Activated CD4-positive, CD25-positive, alpha-beta regulatory T cell treated with anti-CD3 and anti-CD28 coated beads, Interleukin-2, amount 50 U/mL, for 16 hours (primary cell): Measurements from ENCODE around the gene LSM11.

Source experiments
- DNase-seq: peaks from one replicate; pipeline ENCODE4 v3.0.0-alpha.2; 2020; ENCODE audit warnings: low read depth, low spot score

The LSM11 gene

GRCh38 chr5:157772127-157772526 lies 28.6 kb downstream of the LSM11 start:
- DNase-seq = no peak

- DNase-seq = no peak
These were observed 34.8 kb downstream of the LSM11 start for GRCh38 chr5:157778121-157778805.

- no peak for DNase-seq
These were observed 35.7 kb downstream of the LSM11 start for GRCh38 chr5:157779221-157779620.

- DNase-seq = no peak
These were observed 42.3 kb downstream of the LSM11 start for GRCh38 chr5:157785801-157786200.

GRCh38 chr5:157793301-157793700 lies 49.8 kb downstream of the LSM11 start:
- no peak for DNase-seq

- no peak for DNase-seq
These were observed 56.1 kb downstream of the LSM11 start for GRCh38 chr5:157799578-157799977.

GRCh38 chr5:157800137-157800536 lies 56.6 kb downstream of the LSM11 start:
- DNase-seq = no peak

GRCh38 chr5:157802736-157803135 lies 59.2 kb downstream of the LSM11 start:
- no peak for DNase-seq

- DNase-seq = no peak
These were observed 64.5 kb downstream of the LSM11 start for GRCh38 chr5:157808043-157808442.
